Measurements from ENCODE around the gene BCL3. TPM values are rescaled to one million over a fixed set of nuclear protein-coding genes. Genes with fewer than 3 reads are reported as not detected.

The BCL3 gene
- total and polyA plus RNA-seq, 2 of the 13 experiments (the other 11 are each of a cell fraction or from before 2014, with no cell fraction given), result 2.3 to 4.0 TPM

DNA sequence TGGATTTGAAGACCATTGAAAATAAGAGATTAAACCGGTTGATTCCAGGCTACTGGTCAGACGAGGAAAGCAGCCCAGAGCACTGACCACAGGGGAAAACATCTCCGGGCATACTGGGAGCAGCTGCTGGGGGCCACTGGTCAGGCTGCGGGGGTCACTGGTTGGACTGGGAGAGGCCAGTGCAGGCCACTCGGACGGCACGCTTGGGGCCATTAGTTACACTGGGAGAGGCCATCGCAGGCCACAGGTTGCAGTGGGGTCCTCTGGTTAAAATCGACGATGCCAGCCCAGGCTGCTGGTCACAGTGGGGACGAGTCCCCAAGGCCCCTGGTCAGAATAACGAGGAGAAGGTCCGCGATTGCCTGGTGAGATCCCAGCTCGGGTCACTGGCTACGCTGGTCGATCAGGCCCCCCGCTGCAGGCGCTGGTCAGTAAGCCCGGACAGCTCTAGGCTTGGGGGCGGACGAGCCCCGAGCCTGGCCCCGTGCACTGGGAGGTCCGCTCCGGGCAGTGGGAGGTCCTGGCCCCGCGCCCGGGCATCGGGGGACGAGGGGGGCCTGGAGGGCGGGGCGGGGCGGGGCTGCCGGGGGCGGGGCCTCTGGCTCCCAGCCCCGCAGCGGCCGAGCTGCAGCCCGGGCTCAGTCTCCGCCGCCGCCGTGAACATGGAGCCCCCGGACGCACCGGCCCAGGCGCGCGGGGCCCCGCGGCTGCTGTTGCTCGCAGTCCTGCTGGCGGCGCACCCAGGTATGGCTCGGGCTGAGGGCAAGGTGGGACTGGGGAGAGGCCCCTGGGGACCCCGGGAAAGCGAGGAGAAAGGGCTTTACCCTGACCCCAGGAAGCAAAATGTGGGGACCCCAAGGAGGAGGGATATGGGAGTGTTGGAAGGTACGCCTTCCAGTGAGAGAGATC is 60.2 kb downstream of the BCL3 start, which contains the start of gene BCAM (continued):
- TF ChIP-seq SIX4 (CRISPR knock-in tag; IDR thresholded peaks at IDR 0.05), result no peak
- TF ChIP-seq ZFX (CRISPR knock-in tag; IDR thresholded peaks at IDR 0.05; ENCODE audit: low read depth), result peak; percentile 81
- TF ChIP-seq ZNF790 (CRISPR knock-in tag; IDR thresholded peaks at IDR 0.05; ENCODE audit: borderline replicate concordance), result 0 out of 2 replicates have a peak, but pooled peaks have one; percentile 41
- TF ChIP-seq PRMT3 (CRISPR knock-in tag; IDR thresholded peaks at IDR 0.05; ENCODE audit: borderline replicate concordance, low read depth), result no peak
- no peak for TF ChIP-seq FOXA3 (CRISPR knock-in tag; IDR thresholded peaks at IDR 0.05)
- TF ChIP-seq, protein P1, sequence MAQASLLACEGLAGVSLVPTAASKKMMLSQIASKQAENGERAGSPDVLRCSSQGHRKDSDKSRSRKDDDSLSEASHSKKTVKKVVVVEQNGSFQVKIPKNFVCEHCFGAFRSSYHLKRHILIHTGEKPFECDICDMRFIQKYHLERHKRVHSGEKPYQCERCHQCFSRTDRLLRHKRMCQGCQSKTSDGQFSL (CRISPR knock-in tag; IDR thresholded peaks at IDR 0.05), result no peak
- TF ChIP-seq, protein P2, sequence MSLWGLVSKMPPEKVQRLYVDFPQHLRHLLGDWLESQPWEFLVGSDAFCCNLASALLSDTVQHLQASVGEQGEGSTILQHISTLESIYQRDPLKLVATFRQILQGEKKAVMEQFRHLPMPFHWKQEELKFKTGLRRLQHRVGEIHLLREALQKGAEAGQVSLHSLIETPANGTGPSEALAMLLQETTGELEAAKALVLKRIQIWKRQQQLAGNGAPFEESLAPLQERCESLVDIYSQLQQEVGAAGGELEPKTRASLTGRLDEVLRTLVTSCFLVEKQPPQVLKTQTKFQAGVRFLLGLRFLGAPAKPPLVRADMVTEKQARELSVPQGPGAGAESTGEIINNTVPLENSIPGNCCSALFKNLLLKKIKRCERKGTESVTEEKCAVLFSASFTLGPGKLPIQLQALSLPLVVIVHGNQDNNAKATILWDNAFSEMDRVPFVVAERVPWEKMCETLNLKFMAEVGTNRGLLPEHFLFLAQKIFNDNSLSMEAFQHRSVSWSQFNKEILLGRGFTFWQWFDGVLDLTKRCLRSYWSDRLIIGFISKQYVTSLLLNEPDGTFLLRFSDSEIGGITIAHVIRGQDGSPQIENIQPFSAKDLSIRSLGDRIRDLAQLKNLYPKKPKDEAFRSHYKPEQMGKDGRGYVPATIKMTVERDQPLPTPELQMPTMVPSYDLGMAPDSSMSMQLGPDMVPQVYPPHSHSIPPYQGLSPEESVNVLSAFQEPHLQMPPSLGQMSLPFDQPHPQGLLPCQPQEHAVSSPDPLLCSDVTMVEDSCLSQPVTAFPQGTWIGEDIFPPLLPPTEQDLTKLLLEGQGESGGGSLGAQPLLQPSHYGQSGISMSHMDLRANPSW (CRISPR knock-in tag; IDR thresholded peaks at IDR 0.05; ENCODE audit: borderline replicate concordance), result peak; percentile 2; the same call in 1 of the 2 replicates
- TF ChIP-seq TCF12 (IDR thresholded peaks at IDR 0.05), result no peak
- TF ChIP-seq TCF12 (CRISPR knock-in tag; IDR thresholded peaks at IDR 0.05), result peak; percentile 35; the same call in 1 of the 2 replicates
- 0 out of 2 replicates have a peak, but pooled peaks have one; percentile 11 for TF ChIP-seq BCL6 (CRISPR knock-in tag; IDR thresholded peaks at IDR 0.05)
- TF ChIP-seq, protein P3, sequence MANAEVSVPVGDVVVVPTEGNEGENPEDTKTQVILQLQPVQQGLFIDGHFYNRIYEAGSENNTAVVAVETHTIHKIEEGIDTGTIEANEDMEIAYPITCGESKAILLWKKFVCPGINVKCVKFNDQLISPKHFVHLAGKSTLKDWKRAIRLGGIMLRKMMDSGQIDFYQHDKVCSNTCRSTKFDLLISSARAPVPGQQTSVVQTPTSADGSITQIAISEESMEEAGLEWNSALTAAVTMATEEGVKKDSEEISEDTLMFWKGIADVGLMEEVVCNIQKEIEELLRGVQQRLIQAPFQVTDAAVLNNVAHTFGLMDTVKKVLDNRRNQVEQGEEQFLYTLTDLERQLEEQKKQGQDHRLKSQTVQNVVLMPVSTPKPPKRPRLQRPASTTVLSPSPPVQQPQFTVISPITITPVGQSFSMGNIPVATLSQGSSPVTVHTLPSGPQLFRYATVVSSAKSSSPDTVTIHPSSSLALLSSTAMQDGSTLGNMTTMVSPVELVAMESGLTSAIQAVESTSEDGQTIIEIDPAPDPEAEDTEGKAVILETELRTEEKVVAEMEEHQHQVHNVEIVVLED (CRISPR knock-in tag; IDR thresholded peaks at IDR 0.05; ENCODE audit: borderline replicate concordance), result no peak
- TF ChIP-seq ZNF776 (CRISPR knock-in tag; IDR thresholded peaks at IDR 0.05), result peak; percentile 88; the same call in 1 of the 2 replicates
- TF ChIP-seq MBNL3 (CRISPR knock-in tag; conservative IDR thresholded peaks at IDR 0.05), result no peak
- peak; percentile 17; the same call in 1 of the 2 replicates for TF ChIP-seq HOXD1 (CRISPR knock-in tag; IDR thresholded peaks at IDR 0.05)
- TF ChIP-seq RBFOX2 (IDR thresholded peaks at IDR 0.05; ENCODE audit: low read depth, low read length), result peak; percentile 91
- peak; percentile 78 for TF ChIP-seq MED8 (CRISPR knock-in tag; IDR thresholded peaks at IDR 0.05; ENCODE audit: insufficient replicate concordance)
- peak; percentile 43; the same call in 1 of the 2 replicates for TF ChIP-seq ZNF138 (CRISPR knock-in tag; IDR thresholded peaks at IDR 0.05; ENCODE audit: low read depth)
- no peak for TF ChIP-seq GZF1 (CRISPR knock-in tag; IDR thresholded peaks at IDR 0.05)
- TF ChIP-seq ZNF337 (CRISPR knock-in tag; IDR thresholded peaks at IDR 0.05; ENCODE audit: borderline replicate concordance, low read depth), result 0 out of 2 replicates have a peak, but pooled peaks have one; percentile 37
